Measurements from ENCODE around the gene RIN2. TPM values are rescaled to one million over a fixed set of nuclear protein-coding genes. Genes with fewer than 3 reads are reported as not detected.
A peak's percentile ranks its signal among the peaks of the same experiment; 100 is the strongest.

Gene RIN2
- total RNA-seq, 1 donor from 2014 or later, result 21.2 TPM

GRCh38 chr20:19806806-19807190 lies 48.7 kb downstream of the RIN2 start:
- Mint-ChIP-seq H3K36me3 (ENCODE audit: low read depth, unreplicated experiment) (peaks cover 25% of the 10 kb centered on the region), H3K27ac (ENCODE audit: unreplicated experiment) (no peak overlapping the region)
- FAIRE-seq, result no peak

GRCh38 chr20:19807191-19807945 lies 49.3 kb downstream of the RIN2 start:
- Histone ChIP-seq H3K27ac (ENCODE audit: low read depth, low read length) (no peak overlapping the region), H3K9ac (ENCODE audit: low read length) (no peak overlapping the region), H3K9me3 (ENCODE audit: insufficient read depth, low read depth, low read length) (no peaks in the 10 kb centered on the region), H3K27me3 (ENCODE audit: insufficient read depth, low read length) (no peaks in the 10 kb centered on the region), H3K4me1 (ENCODE audit: insufficient read depth, low read length) (peaks cover 12% of the 10 kb centered on the region), H2AFZ (ENCODE audit: low read depth, low read length) (no peak overlapping the region), H3K36me3 (ENCODE audit: insufficient read depth, low read length) (peaks cover 2% of the 10 kb centered on the region), H3K4me3 (ENCODE audit: insufficient read depth, low read depth, low read length) (no peak overlapping the region), H3K79me2 (ENCODE audit: insufficient read depth, low read length) (no peaks in the 10 kb centered on the region), H3K4me2 (ENCODE audit: low read length) (peak overlapping the region; percentile 6), H4K20me1 (ENCODE audit: insufficient read depth, low read length) (no peaks in the 10 kb centered on the region)
- DNase-seq (ENCODE audit: low read depth) (peak; percentile 81), FAIRE-seq (no peak)
- peaks cover 24% of the 10 kb centered on the region for H3K36me3 Mint-ChIP-seq (ENCODE audit: low read depth, unreplicated experiment)
- no peaks in the 10 kb centered on the region for H3K27me3 Mint-ChIP-seq (ENCODE audit: low read depth, unreplicated experiment)
- H3K27ac Mint-ChIP-seq (ENCODE audit: unreplicated experiment), result no peak overlapping the region
- no peak overlapping the region for H3K4me3 Mint-ChIP-seq (ENCODE audit: unreplicated experiment)
- H3K4me1 Mint-ChIP-seq (ENCODE audit: low read depth, unreplicated experiment), result peaks cover 22% of the 10 kb centered on the region
- TF ChIP-seq EZH2 (IDR thresholded peaks at IDR 0.05; ENCODE audit: insufficient read depth, low read length) (no peak), CTCF (IDR thresholded peaks at IDR 0.05; ENCODE audit: insufficient read depth, low read depth, low read length) (no peak)
- H3K9me3 Mint-ChIP-seq (ENCODE audit: unreplicated experiment), result peaks cover 16% of the 10 kb centered on the region

More at GRCh38 chr20:19806806-19807190, 48.7 kb downstream of the RIN2 start:
- Histone ChIP-seq H3K4me1 (ENCODE audit: insufficient read depth, low read length) (peaks cover 13% of the 10 kb centered on the region), H2AFZ (ENCODE audit: low read depth, low read length) (no peak overlapping the region), H3K27ac (ENCODE audit: low read depth, low read length) (no peak overlapping the region), H3K9me3 (ENCODE audit: insufficient read depth, low read depth, low read length) (no peaks in the 10 kb centered on the region), H3K27me3 (ENCODE audit: insufficient read depth, low read length) (no peaks in the 10 kb centered on the region), H3K79me2 (ENCODE audit: insufficient read depth, low read length) (no peaks in the 10 kb centered on the region), H3K4me2 (ENCODE audit: low read length) (peak overlapping the region; percentile 6), H4K20me1 (ENCODE audit: insufficient read depth, low read length) (no peaks in the 10 kb centered on the region), H3K36me3 (ENCODE audit: insufficient read depth, low read length) (peaks cover 2% of the 10 kb centered on the region), H3K4me3 (ENCODE audit: insufficient read depth, low read depth, low read length) (no peak overlapping the region), H3K9ac (ENCODE audit: low read length) (no peak overlapping the region)
- H3K4me1 Mint-ChIP-seq (ENCODE audit: low read depth, unreplicated experiment), result peaks cover 22% of the 10 kb centered on the region
- DNase-seq (ENCODE audit: low read depth), result no peak
- peaks cover 16% of the 10 kb centered on the region for H3K9me3 Mint-ChIP-seq (ENCODE audit: unreplicated experiment)
- H3K4me3 Mint-ChIP-seq (ENCODE audit: unreplicated experiment), result no peak overlapping the region
- TF ChIP-seq CTCF (IDR thresholded peaks at IDR 0.05; ENCODE audit: insufficient read depth, low read depth, low read length) (no peak), EZH2 (IDR thresholded peaks at IDR 0.05; ENCODE audit: insufficient read depth, low read length) (no peak)
- H3K27me3 Mint-ChIP-seq (ENCODE audit: low read depth, unreplicated experiment), result no peaks in the 10 kb centered on the region

All from astrocyte (in vitro differentiated cells and primary cell).